WERI-Rb-1 (cell line): Measurements from ENCODE around the gene CPT1B.

Experiments
- DNase-seq: peaks from one replicate; pipeline ENCODE4 v3.0.0-alpha.2; 2020
- H3K27ac ChIP-seq: fragments of 250-450 bp; sonication (Bioruptor Pico); 2 replicates; pipeline ENCODE4 v1.5.1; 2020; ENCODE audit warnings: mild to moderate bottlenecking, moderate library complexity
- H3K27me3 ChIP-seq: fragments of 250-450 bp; sonication (Bioruptor Pico); 2 replicates; pipeline ENCODE4 v1.5.1; 2021; ENCODE audit warnings: mild to moderate bottlenecking, low read depth, moderate library complexity; ENCODE audit not compliant: insufficient read depth, severe bottlenecking
- H3K36me3 ChIP-seq: fragments of 250-450 bp; sonication (Bioruptor Pico); 2 replicates; pipeline ENCODE4 v1.5.1; 2020; ENCODE audit warnings: mild to moderate bottlenecking, moderate library complexity
- H3K4me3 ChIP-seq: 2 replicates; pipeline ENCODE4 v1.5.1; 2011; ENCODE audit warnings: low read depth, mild to moderate bottlenecking, control low read depth, low read length
- H3K9me3 ChIP-seq: fragments of 250-450 bp; sonication (Bioruptor Pico); 2 replicates; pipeline ENCODE4 v1.5.1; 2021; ENCODE audit warnings: mild to moderate bottlenecking, moderate library complexity; ENCODE audit not compliant: severe bottlenecking
- TF ChIP-seq, protein P1 (sequence below): IDR thresholded peaks from 2 replicates; pipeline ENCODE4 v1.5.1; 2011; ENCODE audit warnings: low read depth, mild to moderate bottlenecking, control low read depth, inconsistent platforms, low read length

The CPT1B gene

DNA sequence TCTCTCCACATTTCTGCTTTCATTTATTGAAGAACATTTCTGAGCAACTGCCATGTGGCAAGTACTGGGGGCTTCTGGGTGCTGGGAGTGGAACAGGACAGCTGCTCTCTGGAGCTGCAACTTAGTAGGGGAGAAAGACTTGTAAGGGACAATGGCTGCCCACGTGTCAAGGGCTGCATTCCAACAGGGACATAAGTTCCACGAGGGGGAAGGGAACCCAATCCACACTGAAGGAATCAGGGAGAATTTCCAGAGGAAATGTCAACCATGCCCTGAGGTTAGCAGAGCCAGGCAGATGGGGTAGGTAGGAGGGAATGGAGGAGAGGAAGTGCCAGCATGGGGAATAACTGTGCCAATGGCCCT, 24.1 kb upstream of the CPT1B start:
- Histone ChIP-seq H3K4me3 (no peak overlapping the region), H3K9me3 (no peaks in the 10 kb centered on the region), H3K27ac (peak overlapping the region; percentile 88), H3K36me3 (peaks cover 55% of the 10 kb centered on the region), H3K27me3 (no peaks in the 10 kb centered on the region)
- TF ChIP-seq, protein P1, sequence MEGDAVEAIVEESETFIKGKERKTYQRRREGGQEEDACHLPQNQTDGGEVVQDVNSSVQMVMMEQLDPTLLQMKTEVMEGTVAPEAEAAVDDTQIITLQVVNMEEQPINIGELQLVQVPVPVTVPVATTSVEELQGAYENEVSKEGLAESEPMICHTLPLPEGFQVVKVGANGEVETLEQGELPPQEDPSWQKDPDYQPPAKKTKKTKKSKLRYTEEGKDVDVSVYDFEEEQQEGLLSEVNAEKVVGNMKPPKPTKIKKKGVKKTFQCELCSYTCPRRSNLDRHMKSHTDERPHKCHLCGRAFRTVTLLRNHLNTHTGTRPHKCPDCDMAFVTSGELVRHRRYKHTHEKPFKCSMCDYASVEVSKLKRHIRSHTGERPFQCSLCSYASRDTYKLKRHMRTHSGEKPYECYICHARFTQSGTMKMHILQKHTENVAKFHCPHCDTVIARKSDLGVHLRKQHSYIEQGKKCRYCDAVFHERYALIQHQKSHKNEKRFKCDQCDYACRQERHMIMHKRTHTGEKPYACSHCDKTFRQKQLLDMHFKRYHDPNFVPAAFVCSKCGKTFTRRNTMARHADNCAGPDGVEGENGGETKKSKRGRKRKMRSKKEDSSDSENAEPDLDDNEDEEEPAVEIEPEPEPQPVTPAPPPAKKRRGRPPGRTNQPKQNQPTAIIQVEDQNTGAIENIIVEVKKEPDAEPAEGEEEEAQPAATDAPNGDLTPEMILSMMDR: no peak
- DNase-seq: no peak

DNA sequence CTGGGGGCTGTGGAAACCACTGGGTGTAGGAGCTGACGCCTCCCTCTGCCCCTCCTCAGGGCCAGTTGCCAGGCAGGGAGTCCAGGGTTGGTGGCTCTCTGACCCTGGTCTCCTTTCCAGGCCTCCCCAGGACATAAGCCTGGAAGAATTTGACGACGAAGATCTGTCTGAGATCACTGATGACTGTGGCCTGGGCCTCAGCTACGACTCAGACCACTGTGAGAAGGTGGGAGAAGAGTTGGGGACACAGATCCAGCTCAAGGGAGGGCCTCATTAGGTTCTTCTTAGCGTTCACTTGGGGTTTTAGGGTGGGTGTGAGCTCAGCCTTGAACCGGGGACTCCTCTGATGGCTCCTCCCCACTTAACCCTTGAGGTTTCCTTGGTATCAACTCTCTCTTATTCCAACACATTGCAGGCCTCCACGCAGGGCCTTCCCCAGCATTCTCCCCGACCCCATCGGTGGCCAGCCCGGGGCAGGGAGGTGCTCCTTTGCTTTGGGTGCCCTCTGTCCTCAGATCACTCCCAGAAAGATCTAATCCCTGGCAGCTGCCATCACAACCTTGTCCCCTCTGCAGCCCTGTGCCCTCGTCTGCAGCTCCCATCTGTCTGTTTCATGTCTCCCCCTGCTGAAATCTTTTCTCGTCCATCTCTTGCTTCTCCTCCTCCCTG, 23.6 kb upstream of the CPT1B start:
- TF ChIP-seq, protein P1: no peak
- no peak for DNase-seq
- Histone ChIP-seq H3K27ac (peak overlapping the region; percentile 88), H3K9me3 (no peaks in the 10 kb centered on the region), H3K27me3 (no peaks in the 10 kb centered on the region), H3K4me3 (peak overlapping the region; percentile 89), H3K36me3 (peaks cover 53% of the 10 kb centered on the region)

DNA sequence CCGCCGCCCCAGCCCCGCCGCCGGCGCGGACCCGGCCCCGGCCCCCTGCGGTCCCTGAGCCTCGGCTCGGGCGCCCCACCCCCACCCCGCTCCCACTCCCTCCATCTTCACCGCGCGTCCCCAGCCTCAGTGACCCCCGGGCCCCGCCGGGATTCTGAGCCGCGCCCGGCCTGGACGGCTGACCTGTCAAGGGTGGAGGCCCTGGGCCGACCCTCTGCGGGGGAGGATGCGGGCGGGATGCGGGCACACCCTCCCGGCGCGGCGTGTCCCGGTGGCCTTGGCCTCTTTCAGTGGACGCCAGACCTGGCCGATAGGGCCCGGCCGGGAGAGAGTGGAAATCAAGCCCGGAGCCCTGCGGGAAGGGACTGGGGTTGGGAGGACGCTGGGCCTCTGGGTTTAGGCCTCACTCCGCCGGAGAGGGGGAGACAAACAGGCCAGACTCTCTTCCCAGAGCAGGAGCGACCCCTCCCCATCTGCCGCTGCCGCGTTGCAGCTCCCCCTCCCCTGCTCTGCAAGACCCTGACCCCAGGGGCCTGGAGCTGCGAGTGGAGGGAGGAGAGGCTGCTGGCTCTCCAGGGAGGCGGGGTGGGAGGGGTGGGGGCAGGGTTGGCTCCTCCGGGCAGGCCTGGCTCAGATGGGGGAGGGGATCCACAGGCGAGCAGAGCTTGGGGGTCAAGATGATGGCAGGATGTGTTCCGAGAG, 22.9 kb upstream of the CPT1B start:
- Histone ChIP-seq H3K36me3 (peaks cover 49% of the 10 kb centered on the region), H3K4me3 (peak overlapping the region; percentile 89), H3K27me3 (no peaks in the 10 kb centered on the region), H3K27ac (peak overlapping the region; percentile 88), H3K9me3 (no peaks in the 10 kb centered on the region)
- DNase-seq: peak; percentile 52
- TF ChIP-seq, protein P1: no peak

DNA sequence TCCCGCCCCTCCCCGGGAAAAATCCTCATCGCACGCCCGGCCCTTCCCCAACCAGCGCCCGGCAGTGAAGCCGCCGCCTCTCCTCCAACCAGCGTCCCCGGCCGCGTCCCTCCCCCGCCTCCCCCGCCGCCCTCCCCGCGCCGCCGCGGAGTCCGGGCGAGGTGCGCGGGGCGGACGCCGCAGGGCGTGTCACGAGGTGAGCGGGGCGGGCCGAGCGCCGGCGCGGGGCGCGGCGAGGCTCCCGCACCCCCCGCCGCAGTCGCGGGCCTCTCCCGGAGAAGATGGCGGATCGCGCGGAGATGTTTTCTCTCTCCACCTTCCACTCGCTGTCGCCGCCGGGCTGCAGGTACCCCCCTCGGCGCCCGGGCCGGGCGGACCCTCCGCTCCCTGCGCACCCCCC, 22.3 kb upstream of the CPT1B start, which contains the start of gene MAPK8IP2:
MAPK8IP2 (plus strand) TSS at position 256 of the 400 bp plus-strand sequence; CDS start at position 282, 26 bp downstream.
- Histone ChIP-seq H3K36me3 (peaks cover 43% of the 10 kb centered on the region), H3K27me3 (no peaks in the 10 kb centered on the region), H3K27ac (peak within 1 kb of the TSS; percentile 88), H3K4me3 (peak within 1 kb of the TSS; percentile 89), H3K9me3 (no peaks in the 10 kb centered on the region)
- peak; percentile 77 for DNase-seq
- TF ChIP-seq, protein P1: no peak

DNA sequence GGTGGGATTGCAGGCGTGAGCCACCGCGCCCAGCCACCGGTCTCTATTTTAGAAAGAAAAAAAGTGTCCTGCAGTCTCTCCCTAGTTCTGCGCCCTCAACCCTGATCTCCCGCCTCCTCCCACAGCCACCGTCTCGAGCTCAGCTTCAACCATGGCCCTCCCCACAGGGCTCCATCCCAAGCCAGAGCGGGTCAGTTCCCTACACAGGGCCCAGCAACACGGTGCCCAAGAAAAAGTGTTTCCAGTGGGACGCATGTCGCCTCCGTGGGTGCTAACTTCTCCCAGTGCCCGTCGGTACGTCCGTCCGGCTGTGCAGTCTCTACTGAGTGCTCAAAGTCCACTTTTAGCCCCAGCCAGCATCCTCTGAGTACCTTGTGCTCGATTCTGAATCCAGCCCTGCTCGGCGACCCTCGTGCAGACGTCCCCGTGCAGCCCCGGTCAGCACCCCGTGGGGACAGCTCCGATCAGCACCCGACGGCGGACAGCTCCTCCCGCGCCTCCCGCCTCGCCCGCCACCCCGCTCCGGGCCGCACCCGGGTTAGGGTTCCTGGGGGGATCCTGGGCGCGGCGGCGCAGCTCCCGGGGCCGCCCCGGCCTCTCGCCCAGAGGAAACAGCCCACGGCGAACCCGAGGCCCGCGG, 21.7 kb upstream of the CPT1B start:
- Histone ChIP-seq H3K9me3 (no peaks in the 10 kb centered on the region), H3K4me3 (peak overlapping the region; percentile 67), H3K27me3 (no peaks in the 10 kb centered on the region), H3K27ac (peak overlapping the region; percentile 76), H3K36me3 (peaks cover 37% of the 10 kb centered on the region)
- TF ChIP-seq, protein P1: no peak
- DNase-seq: no peak
